ENCODE data around the gene E2F2. TPM values are rescaled to one million over a fixed set of nuclear protein-coding genes. Genes with fewer than 3 reads are reported as not detected.

Gene E2F2
- polyA plus RNA-seq, 12 donors: 2.0 to 7.1 (median 4.4) TPM; not detected in 1

- no peak for DNase-seq
Measured at GRCh38 chr1:23462766-23463165, 68.3 kb downstream of the E2F2 start.

- no peak for DNase-seq
Measured at GRCh38 chr1:23461050-23461449, 70.0 kb downstream of the E2F2 start.

DNA sequence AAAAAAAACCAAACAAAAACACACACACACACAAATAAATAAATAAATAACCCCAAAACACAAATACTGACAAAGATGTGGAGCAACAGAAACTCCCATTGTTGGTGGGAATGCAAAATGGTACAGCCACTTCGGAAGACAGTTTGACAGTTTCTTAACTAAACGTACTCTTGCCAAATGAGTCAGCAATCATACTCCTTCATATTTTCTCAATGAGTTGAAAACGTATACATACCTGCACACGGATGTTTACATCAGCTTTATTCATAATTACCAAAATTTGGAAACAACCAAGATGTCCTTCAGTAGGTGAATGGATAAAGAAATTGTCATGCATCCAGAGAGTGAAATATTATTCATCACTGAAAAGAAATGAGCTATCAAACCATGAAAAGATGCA lies 70.5 kb downstream of the E2F2 start:
- no peak for DNase-seq

- DNase-seq: no peak
Measured at GRCh38 chr1:23459338-23459757, 71.7 kb downstream of the E2F2 start.

Other genes with a start within 250 kb of the E2F2 start
- 100 to 1,000 TPM in 11 of 12 donors, not detected in 1; 113 to 257 (median 151) TPM for gene HNRNPR, start 186.9 kb downstream of the E2F2 start, polyA plus RNA-seq (ENCODE audit: insufficient read length in 12 of 12)
- 10 to 100 TPM in 11 of 12 donors, not detected in 1; 37.4 to 55.5 (median 48.8) TPM for gene ZNF436, start 161.4 kb downstream of the E2F2 start, polyA plus RNA-seq (ENCODE audit: insufficient read length in 12 of 12)
- 1,000 to 10,000 TPM in 1 of 12 donors, 100 to 1,000 TPM in 11; 189 to 1,418 (median 361) TPM for gene TCEA3, start 106.5 kb downstream of the E2F2 start, polyA plus RNA-seq (ENCODE audit: insufficient read length in 12 of 12)
- 10 to 100 TPM in 11 of 12 donors, not detected in 1; 28.5 to 64.5 (median 51.3) TPM for gene ASAP3, start 47.1 kb downstream of the E2F2 start, polyA plus RNA-seq (ENCODE audit: insufficient read length in 12 of 12)
- gene ID3, start 28.3 kb upstream of the E2F2 start, polyA plus RNA-seq (ENCODE audit: insufficient read length in 12 of 12): 10 to 100 TPM in 11 of 12 donors, not detected in 1; 38.4 to 74.6 (median 61.2) TPM
- 1,000 to 10,000 TPM in 11 of 12 donors, not detected in 1; 2,755 to 4,003 (median 2,978) TPM for gene RPL11, start 160.6 kb upstream of the E2F2 start, polyA plus RNA-seq (ENCODE audit: insufficient read length in 12 of 12)
- 10 to 100 TPM in 11 of 12 donors, not detected in 1; 23.3 to 33.8 (median 30.6) TPM for gene ELOA, start 212.2 kb upstream of the E2F2 start, polyA plus RNA-seq (ENCODE audit: insufficient read length in 12 of 12)
- gene PITHD1, start 247.2 kb upstream of the E2F2 start, polyA plus RNA-seq (ENCODE audit: insufficient read length in 12 of 12): 10 to 100 TPM in 11 of 12 donors, not detected in 1; 32.9 to 54.7 (median 40.8) TPM